GM12801 (cell line): ENCODE results near the gene SH3BP4.

Experiments
- CTCF ChIP-seq: IDR thresholded peaks from one replicate; pipeline ENCODE4 v1.5.1; 2011; ENCODE audit warnings: control low read depth; ENCODE audit not compliant: insufficient read length; ENCODE audit errors: extremely low read depth

SH3BP4 gene

DNA sequence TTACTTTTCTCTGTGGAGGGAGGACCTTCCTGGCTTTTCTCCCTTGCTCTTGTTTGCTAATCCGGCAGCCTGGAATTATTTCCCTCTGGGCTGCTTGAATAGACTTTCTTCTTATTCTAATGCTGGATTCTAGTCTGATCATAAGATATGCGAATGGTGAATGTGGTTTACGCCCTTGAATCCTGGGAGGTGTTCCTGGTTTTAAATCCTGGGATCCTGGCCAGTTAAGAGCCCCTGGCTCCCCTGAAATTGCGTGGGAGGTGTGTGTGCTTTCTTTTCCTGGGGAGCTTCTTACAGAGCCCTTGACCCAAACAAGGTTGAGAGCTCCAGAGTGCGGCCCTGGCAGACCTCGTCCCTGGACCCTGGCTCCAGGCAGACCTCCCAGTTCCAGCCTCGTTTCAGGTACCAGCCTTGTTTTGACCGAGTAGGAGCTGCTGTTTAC is 2.8 kb downstream of the SH3BP4 start:
- no peak for TF ChIP-seq CTCF

- TF ChIP-seq CTCF = no peak
Measured at GRCh38 chr2:234955091-234955591, 3.3 kb downstream of the SH3BP4 start.

GRCh38 chr2:234955971-234956509 is 4.2 kb downstream of the SH3BP4 start:
- TF ChIP-seq CTCF = no peak

GRCh38 chr2:234957834-234958135 is 6.0 kb downstream of the SH3BP4 start:
- TF ChIP-seq CTCF = no peak

DNA sequence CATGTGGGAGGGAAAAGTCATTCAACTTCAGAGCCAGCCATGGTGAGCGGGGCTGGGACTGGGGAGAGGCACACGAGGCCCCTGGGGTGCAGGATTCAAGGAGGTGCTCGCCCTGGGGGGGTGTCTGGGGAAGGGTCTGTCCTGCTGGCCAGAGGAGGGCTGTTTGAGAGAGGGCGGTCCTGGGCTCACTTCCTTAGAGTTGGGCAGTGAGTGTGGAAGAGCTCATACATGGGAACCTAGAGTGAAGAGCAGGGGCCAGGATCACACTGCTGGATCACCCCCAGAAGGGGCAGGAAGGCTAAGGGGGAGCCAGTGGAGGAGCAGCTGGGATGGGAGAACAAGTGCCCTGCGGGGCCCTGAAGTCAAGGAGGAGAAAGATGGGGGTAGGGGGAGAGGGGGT is 6.5 kb downstream of the SH3BP4 start:
- no peak for TF ChIP-seq CTCF

GRCh38 chr2:234958746-234959395 is 7.1 kb downstream of the SH3BP4 start:
- TF ChIP-seq CTCF = no peak

DNA sequence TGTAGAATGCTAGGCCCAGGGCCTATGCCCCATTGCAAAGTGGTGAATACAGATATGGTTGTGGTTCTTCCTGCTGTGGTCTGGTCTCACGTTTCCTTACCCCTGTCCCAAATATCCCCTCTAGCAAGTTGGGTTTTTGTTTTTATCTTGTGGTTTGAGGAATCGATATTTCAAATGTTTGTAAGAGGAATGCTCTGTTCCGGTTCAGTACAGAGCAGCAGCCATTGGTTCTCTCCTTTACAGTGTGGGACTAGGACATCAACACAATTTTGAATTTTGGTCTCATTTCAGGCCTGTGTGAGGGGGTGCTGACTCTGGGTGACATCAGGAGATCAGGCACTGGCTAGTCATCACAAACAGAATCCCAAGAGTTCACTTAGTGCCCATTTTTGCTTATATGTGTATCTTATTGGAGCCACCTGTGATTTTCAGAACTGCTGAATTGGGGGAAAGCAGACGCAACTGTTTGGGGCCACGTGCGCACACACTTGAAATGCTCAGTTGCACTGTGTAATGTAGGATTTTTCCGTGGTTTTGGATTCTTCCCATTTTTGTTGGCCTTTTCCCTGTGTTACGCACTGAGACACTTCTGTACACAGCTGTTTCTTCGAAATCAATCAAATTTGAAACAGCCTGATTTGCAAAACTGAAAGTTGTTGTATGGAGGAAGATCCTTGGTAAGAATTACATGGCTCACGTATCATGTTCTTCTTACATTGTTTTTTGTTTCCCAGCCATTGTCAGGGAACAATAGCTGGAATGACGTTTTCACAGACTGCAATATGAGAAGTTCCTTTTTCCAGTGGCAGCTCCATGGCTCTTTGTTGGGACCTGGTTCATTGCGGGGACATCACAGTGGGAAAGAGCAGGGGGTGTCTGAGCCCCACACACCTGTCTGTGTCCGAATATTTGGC is 8.6 kb downstream of the SH3BP4 start:
- no peak for TF ChIP-seq CTCF
